Suprapubic skin (tissue), 4 donors: ENCODE measurements around the gene RBM14.

ENCODE experiments used
- EP300 ChIP-seq: sonication (generic); formaldehyde crosslinking; IDR thresholded peaks from one replicate; pipeline ENCODE4 v1.6.1; 2017; ENCODE audit warnings: antibody characterized with exemption
- POLR2A ChIP-seq, 2 donors: fragments of 450-650 bp; IDR thresholded peaks; one replicate each; pipeline ENCODE4 v1.6.1; 2017; ENCODE audit warnings: antibody characterized with exemption in 2 of 2, mild to moderate bottlenecking in 2 of 2, moderate library complexity in 2 of 2
- POLR2AphosphoS5 ChIP-seq, 3 donors: sonication (generic); formaldehyde crosslinking; IDR thresholded peaks; one replicate each; pipeline ENCODE4 v1.6.1; 2017; ENCODE audit warnings: antibody characterized with exemption in 3 of 3
- TF ChIP-seq, protein P1 (sequence below), 2 donors: fragments of 200-600 bp in 1 of 2; fragments of 450-650 bp in 1 of 2; sonication (generic) in 1 of 2; IDR thresholded peaks; one replicate each; pipeline ENCODE4 v1.5.1; 2016 to 2019; ENCODE audit warnings: antibody characterized with exemption in 2 of 2, mild to moderate bottlenecking in 1 of 2, moderate library complexity in 1 of 2

DNA sequence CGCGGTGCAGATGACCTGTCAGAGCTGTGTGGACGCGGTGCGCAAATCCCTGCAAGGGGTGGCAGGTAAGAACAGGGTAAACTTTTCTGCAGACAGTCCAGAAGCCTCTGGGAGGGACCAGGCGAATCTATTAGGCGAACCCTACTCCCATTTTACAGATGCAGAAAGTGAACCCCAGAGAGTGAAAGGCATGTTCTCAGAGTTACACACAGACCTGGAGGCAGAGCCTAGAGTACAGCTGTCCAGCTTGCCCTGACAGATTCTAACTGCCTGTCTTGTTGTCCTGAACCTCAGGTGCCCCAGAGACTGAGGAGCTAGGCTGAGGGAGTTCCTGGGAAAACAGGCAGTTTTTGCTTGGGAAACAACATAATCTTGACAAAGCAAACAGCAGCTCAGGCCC is 22.8 kb upstream of the RBM14 start:
- TF ChIP-seq, protein P1, sequence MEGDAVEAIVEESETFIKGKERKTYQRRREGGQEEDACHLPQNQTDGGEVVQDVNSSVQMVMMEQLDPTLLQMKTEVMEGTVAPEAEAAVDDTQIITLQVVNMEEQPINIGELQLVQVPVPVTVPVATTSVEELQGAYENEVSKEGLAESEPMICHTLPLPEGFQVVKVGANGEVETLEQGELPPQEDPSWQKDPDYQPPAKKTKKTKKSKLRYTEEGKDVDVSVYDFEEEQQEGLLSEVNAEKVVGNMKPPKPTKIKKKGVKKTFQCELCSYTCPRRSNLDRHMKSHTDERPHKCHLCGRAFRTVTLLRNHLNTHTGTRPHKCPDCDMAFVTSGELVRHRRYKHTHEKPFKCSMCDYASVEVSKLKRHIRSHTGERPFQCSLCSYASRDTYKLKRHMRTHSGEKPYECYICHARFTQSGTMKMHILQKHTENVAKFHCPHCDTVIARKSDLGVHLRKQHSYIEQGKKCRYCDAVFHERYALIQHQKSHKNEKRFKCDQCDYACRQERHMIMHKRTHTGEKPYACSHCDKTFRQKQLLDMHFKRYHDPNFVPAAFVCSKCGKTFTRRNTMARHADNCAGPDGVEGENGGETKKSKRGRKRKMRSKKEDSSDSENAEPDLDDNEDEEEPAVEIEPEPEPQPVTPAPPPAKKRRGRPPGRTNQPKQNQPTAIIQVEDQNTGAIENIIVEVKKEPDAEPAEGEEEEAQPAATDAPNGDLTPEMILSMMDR (IDR thresholded peaks at IDR 0.05) = no peak
- no peak for TF ChIP-seq POLR2A (IDR thresholded peaks at IDR 0.05)
- no peak for TF ChIP-seq EP300
- TF ChIP-seq POLR2AphosphoS5 (IDR thresholded peaks at IDR 0.05) = no peak
